Mesodermal cell (in vitro differentiated cells): ENCODE data around the gene KRT25.
"Not testable (repeated sequence)": the region's sequence is repeated elsewhere in the genome, so short reads cannot be mapped to it uniquely, and the experiment has no call there.

Experiments
- H3K27ac ChIP-seq: 2 replicates; pipeline ENCODE4 v1.7.0; 2013; ENCODE audit warnings: mild to moderate bottlenecking, low read depth, low read length, moderate library complexity; ENCODE audit not compliant: severe bottlenecking
- H3K36me3 ChIP-seq: 2 replicates; pipeline ENCODE4 v1.7.1; 2013; ENCODE audit warnings: mild to moderate bottlenecking, low read length, moderate library complexity; ENCODE audit not compliant: control insufficient read depth, insufficient read depth
- H3K4me1 ChIP-seq: one replicate; pipeline ENCODE4 v1.7.1; 2013; ENCODE audit warnings: mild to moderate bottlenecking, low read length; ENCODE audit not compliant: insufficient read depth, control insufficient read depth, poor library complexity, severe bottlenecking
- H3K4me3 ChIP-seq: 2 replicates; pipeline ENCODE4 v1.7.0; 2013; ENCODE audit warnings: low read length, control low read depth, mild to moderate bottlenecking; ENCODE audit not compliant: insufficient read depth, poor library complexity, severe bottlenecking; ENCODE audit errors: extremely low read depth
- H3K9me3 ChIP-seq: 2 replicates; pipeline ENCODE4 v1.7.1; 2013; ENCODE audit warnings: mild to moderate bottlenecking, low read length, moderate library complexity; ENCODE audit not compliant: control insufficient read depth
- WGBS, 2 experiments: methylation state at CpG; one replicate each; pipeline ENCODE4 v1.1.5; 2013; ENCODE audit warnings: missing lambda C conversion rate in 2 of 2; ENCODE audit not compliant: insufficient coverage in 2 of 2; 5-methylcytosine and 5-hydroxymethylcytosine counted together

KRT25 gene

DNA sequence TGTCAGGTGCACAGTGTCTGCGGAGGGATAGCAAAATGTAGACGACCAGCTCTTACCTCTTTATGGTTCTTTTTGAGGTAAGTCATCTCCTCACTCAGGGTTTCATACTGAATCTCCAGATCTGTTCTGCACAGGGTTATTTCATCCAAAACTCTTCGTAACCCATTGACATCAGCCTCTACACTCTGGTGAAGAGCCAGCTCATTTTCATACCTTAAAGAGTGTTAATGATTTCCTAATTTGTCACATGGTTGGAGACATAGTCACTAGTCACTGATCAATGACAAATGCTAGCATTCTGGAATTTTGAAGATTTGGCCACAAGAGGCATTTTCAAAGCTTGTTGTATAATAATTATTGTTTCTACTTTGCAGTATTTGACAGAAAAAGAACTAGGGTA is 1.3 kb downstream of the KRT25 start:
- H3K9me3 ChIP-seq, result no peaks in the 10 kb centered on the region
- H3K36me3 ChIP-seq, result no peaks in the 10 kb centered on the region
- 80% methylated on average over 1 of the region's 3 CpGs; no CpG with 5 or more reads in 1 of the 2 experiments for WGBS, 2 experiments
- H3K27ac ChIP-seq, result no peak overlapping the region
- no peak overlapping the region for H3K4me3 ChIP-seq
- H3K4me1 ChIP-seq, result no peaks in the 10 kb centered on the region

DNA sequence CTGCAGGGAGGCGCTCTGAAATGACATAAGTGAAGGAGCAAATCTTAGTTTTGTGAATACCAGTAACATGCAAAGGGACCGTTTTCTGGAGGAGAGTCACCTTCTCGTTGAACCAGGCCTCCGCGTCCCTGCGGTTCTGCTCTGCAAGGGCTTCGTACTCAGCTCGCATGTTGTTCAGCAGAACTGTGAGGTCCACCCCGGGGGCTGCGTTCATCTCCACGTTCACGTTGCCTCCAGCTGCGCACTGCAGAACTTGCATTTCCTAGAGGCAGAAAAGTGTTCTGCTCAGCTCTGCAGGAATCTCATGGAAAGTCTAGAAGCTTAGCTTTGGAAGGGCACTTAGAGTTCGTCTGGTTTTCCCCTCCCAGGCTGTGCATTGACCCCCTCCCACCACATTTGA is 4.1 kb downstream of the KRT25 start:
- Histone ChIP-seq H3K9me3 (no peaks in the 10 kb centered on the region), H3K36me3 (no peaks in the 10 kb centered on the region), H3K27ac (no peak overlapping the region), H3K4me3 (no peak overlapping the region), H3K4me1 (no peaks in the 10 kb centered on the region)
- WGBS, 2 experiments, result 87 to 89% methylated on average over 12 to 13 of the region's 14 CpGs

DNA sequence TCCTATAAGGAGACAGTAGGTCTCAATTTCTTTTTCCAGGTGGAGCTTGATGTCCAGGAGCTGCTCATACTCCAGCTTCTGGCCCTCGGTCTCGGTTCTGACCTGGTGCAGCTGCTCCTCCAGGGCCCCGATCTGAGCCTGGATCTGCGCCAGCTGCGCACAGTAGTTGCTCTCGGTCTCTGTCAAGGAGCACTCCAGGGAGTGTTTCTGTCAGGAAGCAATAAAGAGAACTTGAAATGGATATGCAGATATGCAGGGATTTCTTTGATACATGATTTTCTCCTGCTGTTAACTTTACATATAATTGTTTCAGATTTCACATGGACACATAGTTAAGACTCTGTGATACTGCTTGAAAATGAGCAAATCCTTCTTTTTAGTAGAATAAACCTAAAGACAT is 4.7 kb downstream of the KRT25 start:
- WGBS, 2 experiments, result 69 to 83% methylated on average over 2 of the region's 6 CpGs
- Histone ChIP-seq H3K27ac (no peak overlapping the region), H3K4me1 (no peaks in the 10 kb centered on the region), H3K9me3 (no peaks in the 10 kb centered on the region), H3K36me3 (no peaks in the 10 kb centered on the region), H3K4me3 (no peak overlapping the region)

DNA sequence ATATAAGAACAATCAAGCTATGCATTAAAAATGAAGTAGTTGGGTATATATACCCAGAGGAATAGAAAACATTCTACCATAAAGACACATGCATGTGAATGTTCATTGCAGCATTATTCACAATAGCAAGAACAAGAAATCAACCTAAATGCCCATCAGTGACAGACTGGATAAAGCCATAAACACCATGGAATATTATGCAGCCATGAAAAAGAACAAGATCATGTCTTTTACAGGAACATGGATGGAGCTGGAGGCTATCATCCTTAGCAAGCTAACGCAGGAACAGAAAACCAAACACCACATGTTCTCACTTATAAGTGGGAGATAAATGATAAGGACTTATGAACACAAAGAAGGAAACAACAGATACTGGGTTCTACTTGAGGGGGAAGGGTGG is 6.5 kb downstream of the KRT25 start:
- not testable (repeated sequence) for H3K4me1 ChIP-seq, H3K9me3 ChIP-seq, H3K36me3 ChIP-seq, H3K27ac ChIP-seq, H3K4me3 ChIP-seq
- WGBS, 2 experiments, result no CpG with 5 or more reads among the region's 1 CpG

DNA sequence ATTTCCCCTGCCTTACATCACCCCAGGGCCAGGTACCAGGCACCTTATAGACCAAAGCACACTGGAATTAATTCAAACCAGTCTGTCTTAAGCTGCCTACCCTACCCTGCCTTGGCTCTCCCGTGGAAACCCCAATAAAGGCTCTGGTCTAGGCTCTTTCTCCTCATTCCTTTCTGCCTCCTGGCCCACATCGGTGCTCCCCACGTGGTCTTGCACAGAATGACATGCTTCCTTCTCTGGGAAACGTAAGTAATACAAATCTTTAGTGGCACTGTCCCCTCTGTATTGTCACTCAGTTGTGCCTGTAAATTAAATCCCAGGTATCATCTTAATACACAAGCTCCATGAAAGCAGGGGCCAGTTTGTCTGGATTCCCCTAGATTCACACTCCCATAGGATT is 16.6 kb downstream of the KRT25 start:
- Histone ChIP-seq H3K27ac (no peak overlapping the region), H3K9me3 (peaks cover 11% of the 10 kb centered on the region), H3K4me1 (no peaks in the 10 kb centered on the region), H3K4me3 (no peak overlapping the region), H3K36me3 (no peaks in the 10 kb centered on the region)
- WGBS, 2 experiments, result 53 to 76% methylated on average over 4 of the region's 4 CpGs

DNA sequence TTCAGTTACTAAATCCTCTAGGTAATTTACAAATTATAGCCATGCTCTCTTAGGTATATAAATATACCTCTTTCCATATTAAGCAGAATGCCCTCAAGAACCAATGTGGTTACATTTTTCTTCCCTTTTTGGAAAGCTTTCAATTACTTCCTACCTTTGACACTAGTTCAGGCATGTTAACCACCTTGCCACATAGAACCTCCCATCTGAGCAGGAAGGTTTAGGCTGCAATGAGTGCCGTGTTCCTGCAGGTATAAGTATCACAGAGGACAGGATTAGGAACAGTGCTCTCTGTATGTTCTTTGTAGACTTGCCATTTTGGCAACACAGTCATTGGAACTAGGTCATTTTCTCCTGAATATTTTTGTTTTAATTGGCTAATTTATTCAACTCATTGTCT is 20.1 kb downstream of the KRT25 start:
- no peak overlapping the region for H3K4me3 ChIP-seq
- no peaks in the 10 kb centered on the region for H3K4me1 ChIP-seq
- no peaks in the 10 kb centered on the region for H3K36me3 ChIP-seq
- H3K9me3 ChIP-seq, result peaks cover 11% of the 10 kb centered on the region
- 67% methylated on average over 1 of the region's 1 CpG; no CpG with 5 or more reads in 1 of the 2 experiments for WGBS, 2 experiments
- H3K27ac ChIP-seq, result no peak overlapping the region

DNA sequence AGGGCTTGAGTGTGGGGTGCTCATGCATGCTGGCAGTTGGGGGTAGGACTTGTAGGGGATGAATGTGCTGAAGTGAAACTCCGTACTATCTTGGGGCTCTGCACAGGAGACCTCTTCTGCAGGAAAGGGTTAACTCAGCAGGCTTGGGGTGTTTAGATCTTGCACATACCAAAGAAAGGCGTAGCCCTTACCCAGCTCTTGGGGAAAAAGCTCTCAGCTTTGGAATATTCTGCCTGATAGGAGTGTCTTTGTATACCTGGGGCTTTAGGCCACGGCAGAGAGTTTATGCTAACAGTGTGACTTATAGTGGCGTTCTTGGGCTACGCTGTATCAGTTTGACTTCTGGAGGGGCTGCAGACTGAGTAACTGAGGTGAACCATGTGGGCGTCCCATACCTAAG is 21.1 kb downstream of the KRT25 start:
- H3K27ac ChIP-seq, result no peak overlapping the region
- no peaks in the 10 kb centered on the region for H3K36me3 ChIP-seq
- WGBS, 2 experiments, result 91 to 100% methylated on average over 4 to 5 of the region's 6 CpGs
- H3K4me1 ChIP-seq, result no peaks in the 10 kb centered on the region
- peaks cover 11% of the 10 kb centered on the region for H3K9me3 ChIP-seq
- no peak overlapping the region for H3K4me3 ChIP-seq

DNA sequence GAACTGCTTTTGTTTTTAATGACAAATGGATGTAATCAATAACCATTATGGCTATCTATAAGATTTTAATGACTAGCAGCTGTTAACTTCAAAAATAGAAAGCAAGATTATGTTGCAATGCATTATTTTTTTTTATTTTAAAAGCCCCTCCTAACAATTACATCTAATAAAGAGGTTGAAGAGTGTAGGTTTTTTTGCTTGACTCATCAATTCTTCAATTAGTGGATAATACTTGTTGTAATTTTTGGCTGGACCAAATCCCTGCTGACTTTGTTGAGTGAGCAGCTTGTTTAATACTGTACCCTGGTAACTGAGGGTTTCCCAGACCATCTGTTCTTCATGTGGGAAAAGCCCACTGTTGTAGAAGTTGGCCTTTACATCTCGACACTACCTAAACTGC is 24.2 kb downstream of the KRT25 start:
- Histone ChIP-seq H3K4me3 (no peak overlapping the region), H3K4me1 (no peaks in the 10 kb centered on the region), H3K36me3 (no peaks in the 10 kb centered on the region), H3K9me3 (peaks cover 11% of the 10 kb centered on the region), H3K27ac (no peak overlapping the region)
- WGBS, 2 experiments, result 50% methylated on average over 1 of the region's 1 CpG

DNA sequence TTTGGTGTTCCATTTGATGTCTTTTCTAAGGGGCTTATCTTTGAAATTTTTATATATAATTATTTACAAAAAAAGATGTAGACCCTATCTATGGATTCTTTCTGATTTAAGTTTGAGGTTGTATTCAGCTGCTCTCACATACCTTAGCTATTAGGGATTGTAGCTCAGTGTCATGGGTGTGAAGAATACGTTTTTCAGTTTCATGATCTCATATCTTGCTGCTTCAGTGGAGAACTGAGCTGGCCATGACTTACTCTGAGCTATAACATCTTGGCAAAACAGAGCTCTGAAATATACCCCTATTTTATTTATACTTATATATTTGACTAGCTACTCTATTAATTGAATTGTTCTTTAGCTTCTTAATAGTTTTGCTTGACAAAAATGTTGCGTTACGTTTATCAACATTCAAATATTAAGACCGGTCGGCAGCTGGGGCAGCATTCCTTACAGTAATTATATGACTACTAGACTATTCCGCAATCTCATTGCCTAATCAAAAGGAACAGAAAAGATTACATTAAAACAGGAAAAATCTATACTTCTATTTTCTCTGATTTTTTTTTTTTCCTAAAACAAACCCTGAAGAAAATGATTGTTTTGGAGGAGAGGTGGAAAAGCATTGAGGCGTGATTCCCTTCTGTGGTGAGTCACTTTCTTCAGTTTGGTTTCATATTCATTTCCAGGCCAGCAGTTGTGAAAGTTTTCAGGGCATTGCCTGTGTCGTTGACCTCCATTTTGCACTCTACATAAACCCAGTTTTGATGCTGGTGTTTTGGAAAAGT is 27.5 kb downstream of the KRT25 start:
- WGBS, 2 experiments, result 85% methylated on average over 3 of the region's 8 CpGs; no CpG with 5 or more reads in 1 of the 2 experiments
- no peaks in the 10 kb centered on the region for H3K9me3 ChIP-seq
- H3K4me1 ChIP-seq, result no peaks in the 10 kb centered on the region
- H3K4me3 ChIP-seq, result no peak overlapping the region
- no peaks in the 10 kb centered on the region for H3K36me3 ChIP-seq
- H3K27ac ChIP-seq, result no peak overlapping the region

DNA sequence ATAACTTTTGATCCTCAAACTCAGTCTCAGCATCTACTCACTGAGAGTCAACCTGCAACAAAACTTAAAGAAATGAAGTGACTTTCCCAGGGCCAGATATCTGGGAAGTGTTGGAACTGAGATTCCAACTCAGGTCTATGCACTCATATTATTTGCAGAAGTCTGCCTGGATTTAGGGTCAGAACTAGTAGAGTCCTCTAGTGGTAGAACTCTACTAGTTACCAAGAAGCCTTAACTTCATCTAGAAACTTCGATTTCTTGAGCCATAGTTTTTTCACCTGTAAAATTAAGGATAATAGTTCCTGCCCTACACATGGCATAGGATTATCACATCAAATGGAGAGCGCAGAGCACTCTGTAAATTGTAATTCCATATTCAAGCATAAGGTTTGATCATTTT is 28.2 kb downstream of the KRT25 start:
- no CpG with 5 or more reads among the region's 2 CpGs for WGBS, 2 experiments
- Histone ChIP-seq H3K9me3 (no peaks in the 10 kb centered on the region), H3K27ac (no peak overlapping the region), H3K4me3 (no peak overlapping the region), H3K4me1 (no peaks in the 10 kb centered on the region), H3K36me3 (no peaks in the 10 kb centered on the region)

DNA sequence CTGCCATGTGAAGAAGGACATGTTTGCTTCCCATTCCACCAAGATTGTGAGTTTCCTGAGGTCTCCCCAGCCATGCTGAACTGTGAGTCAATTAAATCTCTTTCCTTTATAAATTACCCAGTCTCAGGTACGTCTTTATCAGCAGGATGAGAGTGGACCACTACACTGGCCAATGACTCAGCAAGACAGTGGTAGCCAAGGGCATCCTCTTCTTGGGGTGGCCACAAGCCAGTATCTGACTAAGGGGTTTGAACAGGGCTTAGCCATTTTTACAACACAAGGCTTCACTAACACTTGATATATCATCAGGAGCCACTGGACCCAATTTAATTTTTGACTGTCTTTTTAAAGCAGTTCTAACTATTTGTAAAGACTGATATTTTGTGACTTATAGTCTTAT is 30.5 kb downstream of the KRT25 start:
- no peak overlapping the region for H3K4me3 ChIP-seq
- WGBS, 2 experiments, result 57 to 75% methylated on average over 1 of the region's 1 CpG
- H3K9me3 ChIP-seq, result no peaks in the 10 kb centered on the region
- H3K36me3 ChIP-seq, result no peaks in the 10 kb centered on the region
- H3K27ac ChIP-seq, result no peak overlapping the region
- H3K4me1 ChIP-seq, result no peaks in the 10 kb centered on the region
